ENCODE measurements around the gene TXLNG.
"Not testable (repeated sequence)": the region's sequence is repeated elsewhere in the genome, so short reads cannot be mapped to it uniquely, and the experiment has no call there.

TXLNG gene

DNA sequence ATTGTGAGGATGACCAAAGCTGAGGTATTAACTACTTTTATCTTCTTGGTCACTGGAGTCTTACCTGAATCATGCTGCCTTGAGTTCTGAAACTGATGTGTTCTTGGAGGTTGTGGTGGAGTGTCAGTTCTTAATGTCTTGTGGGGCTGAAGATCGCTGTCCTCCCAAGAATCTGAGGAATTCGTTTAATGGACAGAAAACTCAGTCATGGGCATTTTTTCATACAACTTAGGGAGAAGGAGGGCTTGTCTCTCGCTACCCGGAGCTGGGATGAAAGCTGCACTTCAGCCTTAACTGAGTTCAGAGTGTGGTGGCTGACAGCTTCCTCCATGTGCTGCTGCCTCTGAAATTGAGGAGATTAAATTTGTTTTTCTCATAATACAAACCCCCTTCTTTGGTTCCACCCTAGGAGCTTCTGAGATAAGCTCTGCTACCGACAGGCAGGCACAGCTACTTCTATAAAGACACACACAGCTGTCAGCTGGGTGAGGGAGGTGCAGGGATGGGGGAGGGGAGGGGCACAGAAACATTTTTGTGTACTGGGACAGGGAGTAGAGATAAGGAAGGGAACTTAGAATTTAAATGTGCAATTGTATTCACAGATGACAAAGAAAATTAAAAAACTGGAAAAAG lies 53.1 kb downstream of the TXLNG start:
- DNase-seq (ENCODE audit: low read depth in 2 of 2) = no peak

DNA sequence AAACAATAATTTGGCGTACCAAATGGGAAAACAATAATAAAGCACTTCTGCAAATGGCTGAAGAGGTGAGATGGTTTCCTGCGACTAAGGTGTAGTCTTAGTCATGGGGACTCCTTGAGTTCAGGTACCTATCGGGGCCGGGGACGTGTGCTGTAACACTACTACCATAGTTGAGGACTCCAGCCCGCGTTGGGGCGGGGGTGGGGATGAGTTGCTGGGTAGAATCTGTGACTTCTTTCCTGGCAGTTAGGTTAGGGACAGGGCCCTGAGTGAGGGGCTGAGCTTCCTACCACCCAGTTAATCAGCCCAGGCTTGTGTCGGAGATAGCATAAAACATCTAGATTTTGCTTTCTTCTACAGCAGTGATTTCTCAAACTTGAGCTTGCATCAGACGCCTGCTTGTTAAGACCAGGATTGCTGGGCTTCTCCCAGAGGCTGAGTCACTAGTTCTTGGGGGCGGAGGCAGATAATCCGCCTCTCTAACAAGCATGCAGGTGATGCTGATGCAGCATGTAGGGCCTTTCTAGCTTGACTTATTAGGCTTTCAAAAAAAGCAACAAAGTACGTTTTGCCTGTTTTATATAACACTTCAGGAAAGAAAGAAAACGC lies 53.7 kb downstream of the TXLNG start:
- no peak for DNase-seq (ENCODE audit: low read depth in 2 of 2)

DNA sequence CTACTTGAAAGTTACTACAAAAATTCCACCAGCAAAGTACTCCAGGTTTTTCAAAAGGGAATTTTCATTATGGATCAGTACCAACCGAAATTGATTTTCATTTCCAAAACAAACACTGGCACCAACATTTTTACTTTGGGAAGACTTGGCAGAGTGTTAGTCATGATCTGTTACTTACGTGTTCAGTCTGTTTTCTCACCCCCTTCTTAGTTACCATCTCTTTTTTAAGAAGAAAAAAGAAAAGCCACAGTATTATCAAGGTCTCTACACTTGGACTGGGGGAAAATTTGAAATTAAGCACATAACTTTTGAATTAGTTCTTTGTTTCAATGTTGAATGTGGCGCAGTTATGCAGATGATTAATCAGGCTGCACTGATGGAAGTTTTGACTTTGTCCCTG lies 56.4 kb downstream of the TXLNG start:
- no peak for DNase-seq (ENCODE audit: low read depth in 2 of 2)

DNA sequence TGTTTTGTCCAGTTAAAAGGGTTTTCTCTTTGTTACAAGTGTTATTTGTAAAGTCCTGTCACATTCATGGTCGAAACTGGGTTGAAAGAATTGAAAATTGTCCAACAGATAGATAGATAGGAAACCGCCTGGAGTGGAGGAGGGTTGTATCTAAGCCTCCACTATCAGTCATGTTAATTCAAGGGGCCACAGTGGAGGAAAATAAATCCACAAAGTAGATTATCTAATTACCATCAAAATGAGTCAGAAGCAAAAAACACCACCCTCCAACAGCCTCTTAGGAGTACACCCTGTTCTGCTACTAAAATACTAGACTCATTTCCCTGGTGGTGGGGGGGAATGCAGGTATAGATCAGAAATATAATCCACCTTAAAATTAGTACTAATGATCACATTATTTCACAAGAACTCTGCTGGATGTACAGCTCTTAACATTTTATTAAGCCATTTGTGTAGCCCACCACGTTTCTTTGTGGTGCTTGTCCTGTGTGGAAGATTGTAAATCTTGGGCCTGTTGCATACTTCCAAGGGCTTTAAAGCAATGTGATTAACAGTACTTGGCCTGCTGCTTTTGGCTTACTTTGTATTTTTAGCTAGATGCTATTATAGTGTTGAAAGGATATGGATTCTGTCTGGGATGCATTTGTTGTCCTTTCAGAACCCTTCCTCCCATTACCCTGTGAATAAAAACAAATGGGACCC lies 57.1 kb downstream of the TXLNG start:
- no peak for DNase-seq (ENCODE audit: low read depth in 2 of 2)

DNA sequence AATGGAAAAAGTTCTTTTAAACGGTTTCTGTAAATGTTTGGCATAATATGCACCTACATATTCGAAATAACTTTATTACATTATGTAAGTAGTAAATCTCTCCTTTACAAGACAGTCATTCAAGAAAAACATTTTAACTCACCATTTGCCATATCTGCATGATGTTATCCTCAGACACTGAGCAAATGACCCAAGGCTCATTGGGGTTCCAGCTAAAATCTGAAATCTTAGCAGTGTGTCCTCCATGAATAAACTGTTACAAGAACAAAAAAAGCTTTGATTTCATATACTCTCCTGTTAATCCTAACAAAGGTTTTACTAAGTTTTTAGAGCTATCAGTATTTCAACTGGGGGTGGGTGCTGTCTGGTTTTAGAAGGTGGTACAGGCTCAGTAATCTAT lies 59.4 kb downstream of the TXLNG start:
- DNase-seq (ENCODE audit: low read depth in 2 of 2) = no peak

DNA sequence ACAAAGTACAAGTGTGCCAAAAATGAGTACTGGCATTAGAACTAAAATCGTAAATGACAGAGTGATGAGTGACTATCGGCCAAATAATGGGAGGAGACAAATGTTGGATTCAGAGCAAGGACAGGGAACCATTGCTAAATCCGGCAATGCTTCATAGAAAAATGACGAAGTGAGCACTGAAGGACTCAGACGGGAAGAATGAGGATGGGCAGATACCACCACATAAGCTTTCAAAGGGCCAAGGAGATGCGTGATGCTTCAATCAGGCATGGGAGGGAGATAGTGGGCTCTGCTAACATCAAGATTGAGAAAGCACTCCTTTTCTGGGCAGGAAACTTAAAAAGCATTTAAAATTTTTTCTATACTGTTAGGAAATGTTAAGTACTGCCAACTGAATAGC lies 62.3 kb downstream of the TXLNG start:
- no peak for DNase-seq (ENCODE audit: low read depth in 2 of 2)

DNA sequence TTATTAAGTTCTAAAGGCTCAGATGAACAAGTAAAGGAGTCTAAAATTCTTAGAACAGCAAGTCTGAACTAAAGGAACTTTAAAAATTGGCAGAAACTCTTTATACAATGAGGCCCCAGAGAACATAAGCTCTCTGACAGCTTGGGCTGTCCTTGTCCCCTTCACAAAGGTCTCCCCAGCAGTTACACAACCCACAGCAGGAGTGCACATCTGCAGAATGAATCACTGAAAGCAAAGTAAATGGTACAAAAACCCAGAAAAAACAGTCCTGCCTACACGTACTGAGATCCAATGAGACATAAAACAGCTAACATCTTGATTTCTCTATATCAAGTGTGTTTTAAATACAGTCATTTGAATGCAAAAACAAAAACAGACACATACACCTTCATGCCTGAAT lies 65.2 kb downstream of the TXLNG start:
- DNase-seq (ENCODE audit: low read depth in 2 of 2) = no peak

DNA sequence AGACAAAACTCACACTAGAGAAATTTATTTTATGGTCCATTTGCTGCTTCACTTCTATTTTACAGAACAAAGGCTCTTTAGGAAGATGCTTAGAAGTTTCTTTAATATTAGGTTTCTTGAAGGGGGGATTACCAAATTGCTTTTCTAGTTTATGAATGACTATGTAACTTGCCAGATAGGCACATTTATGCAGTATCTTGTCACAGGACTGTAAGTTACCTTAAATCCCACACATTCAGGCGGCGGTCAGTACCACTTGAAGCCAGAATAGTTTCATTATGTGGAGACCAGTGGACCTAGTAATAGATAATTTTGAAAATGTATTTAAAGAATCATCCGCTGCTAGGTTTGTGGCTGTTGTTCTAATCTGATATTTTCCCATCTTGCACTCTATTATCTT lies 65.6 kb downstream of the TXLNG start:
- DNase-seq (ENCODE audit: low read depth in 2 of 2) = no peak

DNA sequence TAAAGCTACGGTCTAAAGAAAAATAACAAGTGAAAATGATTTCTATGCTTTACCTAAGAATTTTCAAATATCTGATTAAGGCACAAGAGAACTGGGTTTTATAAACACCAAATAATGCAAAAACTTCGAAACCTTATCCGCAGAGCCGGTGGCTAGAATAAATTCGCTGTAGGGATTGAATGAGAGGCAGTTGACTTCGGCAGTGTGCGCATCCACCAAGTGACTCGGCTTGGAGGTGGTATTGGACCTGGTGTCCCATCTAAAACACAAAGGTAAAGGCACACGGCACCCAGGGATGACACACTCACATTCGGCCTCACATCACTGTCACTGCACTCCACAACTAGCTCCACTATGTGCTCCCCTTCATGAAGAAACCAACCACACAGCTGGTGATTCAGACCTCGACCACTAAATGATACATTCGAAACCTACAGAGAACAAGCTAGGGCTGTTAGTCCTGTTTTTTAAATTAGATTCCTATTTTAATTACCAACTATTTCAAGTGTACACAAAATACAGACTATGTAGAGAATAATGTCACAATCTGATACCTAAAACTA lies 66.4 kb downstream of the TXLNG start:
- DNase-seq (ENCODE audit: low read depth in 2 of 2) = no peak

DNA sequence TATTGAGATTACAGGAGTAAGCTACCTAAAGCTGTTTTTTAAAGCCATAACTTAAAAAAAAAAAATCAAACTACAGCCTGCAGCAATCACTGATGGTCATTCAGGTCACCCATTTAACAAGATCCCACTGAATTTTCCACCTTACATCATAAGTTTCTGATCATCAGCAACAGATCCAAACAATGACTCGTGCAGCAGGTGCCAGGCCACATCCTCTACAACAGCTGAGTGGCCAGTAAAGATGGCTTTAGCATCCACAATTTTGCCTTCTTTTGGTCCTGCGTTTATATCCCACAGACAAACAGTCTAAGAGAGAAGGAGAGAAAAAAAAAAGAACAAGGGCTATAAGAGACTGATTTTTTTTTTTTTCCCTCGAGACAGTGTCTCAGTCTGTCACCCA lies 67.3 kb downstream of the TXLNG start:
- no peak for DNase-seq (ENCODE audit: low read depth in 2 of 2)

DNA sequence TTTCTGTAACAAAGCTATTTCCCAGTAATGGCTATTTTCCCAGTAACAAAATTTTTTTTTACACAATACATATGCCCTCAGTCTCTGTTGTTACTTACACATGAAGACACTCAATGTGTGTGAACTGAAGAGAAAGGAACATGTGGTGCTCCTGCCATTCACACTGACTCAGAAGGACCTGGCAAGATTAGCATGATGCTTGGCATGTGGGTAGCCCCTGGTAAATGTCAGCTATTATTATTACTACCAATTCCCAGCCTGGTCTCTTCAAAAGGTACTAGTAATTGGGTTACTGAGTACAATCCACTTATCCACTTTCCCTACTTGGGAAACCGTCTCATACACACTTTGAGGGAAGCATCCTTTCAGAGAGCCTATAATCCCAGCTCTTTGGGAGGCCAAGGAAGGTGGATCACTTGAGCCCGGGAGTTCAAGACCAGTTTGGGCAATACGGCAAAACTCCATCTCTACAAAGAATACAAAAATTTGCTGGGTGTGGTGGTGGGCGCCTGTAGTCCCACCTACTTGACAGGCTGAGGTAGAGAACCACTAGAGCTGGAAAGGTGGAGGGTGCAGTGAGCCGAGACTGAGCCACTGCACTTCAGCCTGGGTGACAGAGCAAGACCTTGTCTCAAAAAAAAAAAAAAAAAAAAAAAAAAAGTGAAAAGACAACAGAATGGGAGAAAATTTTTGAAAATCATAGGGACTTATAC lies 69.3 kb downstream of the TXLNG start:
- no peak for DNase-seq (ENCODE audit: low read depth in 2 of 2)

DNA sequence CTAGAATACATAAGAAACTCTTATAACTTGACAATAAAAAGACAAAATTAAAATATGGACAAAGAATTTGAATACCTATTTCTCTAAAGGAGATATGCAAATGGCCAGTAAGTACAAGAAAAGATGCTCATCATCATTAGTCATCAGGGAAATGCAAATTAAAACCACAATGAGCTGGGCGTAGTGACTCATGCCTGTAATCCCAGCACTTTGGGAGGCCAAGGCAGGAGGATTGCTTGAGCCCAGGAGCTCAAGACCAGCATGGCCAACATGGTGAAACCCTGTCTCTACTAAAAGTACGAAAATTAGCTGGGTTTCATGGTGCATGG lies 69.8 kb downstream of the TXLNG start:
- not testable (repeated sequence) for DNase-seq (ENCODE audit: low read depth in 2 of 2)

DNA sequence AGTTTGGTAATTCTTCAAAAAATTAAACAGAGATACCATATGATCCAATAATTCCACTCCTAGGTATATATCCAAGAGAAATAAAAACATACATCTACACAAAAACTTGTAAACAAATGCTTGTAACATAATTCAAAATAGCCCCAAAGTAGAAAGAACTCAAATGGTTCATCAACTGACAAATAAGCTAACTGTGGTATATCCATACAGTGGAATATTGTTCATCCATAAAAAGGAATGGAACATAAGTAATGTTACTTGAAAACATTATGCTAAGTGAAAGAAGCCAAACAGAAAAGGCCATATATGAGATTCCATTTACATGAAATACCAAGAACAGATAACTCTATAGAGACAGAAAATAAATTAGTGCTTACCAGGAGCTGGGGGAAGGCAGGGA lies 70.5 kb downstream of the TXLNG start:
- no peak for DNase-seq (ENCODE audit: low read depth in 2 of 2)

DNA sequence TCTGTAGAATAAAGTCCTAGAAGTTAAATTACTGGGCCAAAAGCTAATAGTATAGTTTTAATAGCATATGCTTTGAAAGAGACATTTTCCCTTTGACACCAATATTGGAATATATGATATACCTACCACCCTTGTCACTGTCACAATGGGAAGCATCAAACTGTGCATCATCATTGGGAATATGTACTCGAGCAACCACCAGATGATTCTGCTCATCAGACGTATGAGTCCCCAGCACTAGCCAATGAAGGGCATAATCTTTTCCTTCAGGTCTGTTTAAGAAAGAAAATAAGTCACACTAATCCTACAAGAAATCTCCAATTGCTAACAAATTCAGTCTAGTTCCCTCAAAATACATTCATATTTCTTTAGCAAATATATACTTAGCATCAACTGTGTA lies 76.6 kb downstream of the TXLNG start:
- DNase-seq (ENCODE audit: low read depth in 2 of 2) = no peak

DNA sequence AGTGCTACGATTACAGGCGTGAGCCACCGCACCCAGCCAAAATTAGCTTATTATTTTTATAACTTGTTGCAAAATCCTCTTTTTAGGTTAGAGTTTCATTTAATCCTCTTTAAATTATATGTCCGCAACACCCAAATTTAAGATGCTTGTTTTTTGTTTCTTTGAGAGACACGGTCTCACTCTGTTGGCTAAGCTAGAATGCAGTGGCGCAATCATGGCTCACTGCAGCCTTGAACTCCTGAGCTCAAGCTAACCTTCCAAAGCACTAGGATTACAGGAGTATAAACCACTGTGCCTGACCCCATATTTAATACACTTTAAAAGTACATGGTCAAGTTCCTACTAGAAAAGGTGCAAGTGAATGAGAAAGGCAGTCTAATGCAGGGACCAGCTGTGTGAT lies 81.7 kb downstream of the TXLNG start:
- DNase-seq (ENCODE audit: low read depth in 2 of 2) = no peak

DNA sequence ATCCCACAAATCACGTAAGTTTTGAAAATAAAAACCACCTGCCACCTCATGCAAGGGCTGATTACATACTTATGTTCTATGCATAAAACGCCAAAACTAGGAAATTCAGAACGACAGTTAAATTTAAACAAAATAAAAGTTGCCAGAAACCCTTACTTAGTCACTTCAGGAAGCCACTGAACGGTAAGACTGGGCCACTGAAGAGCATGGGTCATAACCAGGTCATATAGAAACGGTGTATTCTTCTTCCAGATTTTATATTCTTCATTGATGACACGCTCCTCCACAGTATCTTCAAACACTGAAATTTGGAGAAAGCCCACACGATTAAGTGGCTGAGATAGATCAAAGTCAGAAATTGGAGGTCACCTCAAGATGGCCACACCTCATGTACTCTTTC lies 82.7 kb downstream of the TXLNG start:
- DNase-seq (ENCODE audit: low read depth in 2 of 2) = no peak

DNA sequence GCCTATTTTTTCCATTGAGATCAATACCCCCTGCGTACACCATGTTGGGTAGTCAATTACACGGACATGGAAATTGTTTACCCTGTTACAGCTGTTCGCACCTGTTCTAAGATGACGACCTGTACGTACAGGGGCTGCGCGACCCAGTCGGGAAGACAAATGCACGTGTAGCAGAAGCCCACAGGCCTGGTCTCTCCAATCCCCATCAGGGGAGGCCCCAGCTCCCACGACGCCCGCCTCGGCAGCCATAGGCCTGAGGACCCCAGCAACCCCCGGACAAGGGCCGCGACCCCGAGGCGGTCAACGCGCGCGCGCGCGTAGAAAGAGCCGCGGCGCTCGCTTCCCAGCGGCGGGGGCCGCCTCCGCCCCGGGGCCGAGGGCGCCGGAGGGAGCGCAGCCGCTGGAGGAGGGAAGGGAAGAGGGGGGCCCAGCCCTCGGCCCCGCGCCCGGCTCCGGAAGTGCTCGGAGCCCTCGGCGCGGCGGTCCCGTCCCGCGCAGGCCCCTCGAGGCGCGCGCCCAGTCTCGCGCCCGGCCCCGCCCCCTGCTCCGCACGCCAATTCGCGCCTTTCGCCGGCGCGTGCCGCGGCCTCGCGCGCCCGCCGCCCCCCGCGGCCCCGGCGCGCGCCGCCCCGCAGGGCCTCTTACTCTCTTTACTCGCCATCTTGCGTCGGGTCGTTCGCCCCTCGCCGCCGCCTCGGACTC lies 83.3 kb downstream of the TXLNG start:
- DNase-seq (ENCODE audit: low read depth in 2 of 2) = no peak

DNA sequence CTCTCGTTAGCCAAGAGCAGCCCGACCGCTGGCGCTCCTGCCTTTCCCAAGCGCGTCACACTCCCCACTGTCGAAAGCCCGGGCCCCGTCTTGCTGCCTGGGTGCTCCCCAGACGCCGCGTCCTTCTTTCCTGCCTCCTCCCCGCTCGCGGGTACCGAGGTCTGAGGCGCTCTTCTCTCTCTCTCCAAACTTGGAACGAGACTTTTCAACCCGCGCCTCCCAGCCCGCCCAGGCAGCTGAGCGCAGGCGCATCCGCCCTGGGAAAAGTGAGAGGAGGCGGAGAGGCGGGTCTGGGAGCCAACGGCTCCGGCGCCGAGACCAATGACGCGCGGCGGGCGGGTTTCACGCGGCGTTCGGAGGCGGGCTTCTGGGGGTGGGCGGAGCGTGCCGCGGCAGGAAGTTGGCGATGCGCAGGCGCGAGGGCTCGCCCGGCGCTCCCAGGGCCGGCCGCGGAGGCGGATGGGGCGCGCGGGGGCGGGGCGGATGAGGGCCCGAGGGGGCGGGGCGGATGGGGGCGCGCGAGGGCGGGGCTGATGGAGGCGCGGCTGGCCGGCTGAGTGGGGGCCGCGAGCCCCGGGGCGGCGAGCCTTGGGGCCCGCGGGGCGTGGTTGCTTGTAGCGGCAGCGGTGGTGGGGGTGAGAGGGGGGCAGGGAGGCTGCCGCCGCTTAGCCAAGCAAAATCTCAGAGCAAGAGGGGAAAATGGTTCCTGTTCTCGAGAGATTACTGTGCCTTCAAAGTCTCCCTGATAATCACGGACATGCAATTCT lies 84.0 kb downstream of the TXLNG start, which contains the start of gene RBBP7:
RBBP7 (minus strand) TSS at position 268 of the 767 bp plus-strand sequence. CDS start 309 bp downstream, outside the sequence.
- peak; percentile 80 for DNase-seq (ENCODE audit: low read depth in 2 of 2)

DNA sequence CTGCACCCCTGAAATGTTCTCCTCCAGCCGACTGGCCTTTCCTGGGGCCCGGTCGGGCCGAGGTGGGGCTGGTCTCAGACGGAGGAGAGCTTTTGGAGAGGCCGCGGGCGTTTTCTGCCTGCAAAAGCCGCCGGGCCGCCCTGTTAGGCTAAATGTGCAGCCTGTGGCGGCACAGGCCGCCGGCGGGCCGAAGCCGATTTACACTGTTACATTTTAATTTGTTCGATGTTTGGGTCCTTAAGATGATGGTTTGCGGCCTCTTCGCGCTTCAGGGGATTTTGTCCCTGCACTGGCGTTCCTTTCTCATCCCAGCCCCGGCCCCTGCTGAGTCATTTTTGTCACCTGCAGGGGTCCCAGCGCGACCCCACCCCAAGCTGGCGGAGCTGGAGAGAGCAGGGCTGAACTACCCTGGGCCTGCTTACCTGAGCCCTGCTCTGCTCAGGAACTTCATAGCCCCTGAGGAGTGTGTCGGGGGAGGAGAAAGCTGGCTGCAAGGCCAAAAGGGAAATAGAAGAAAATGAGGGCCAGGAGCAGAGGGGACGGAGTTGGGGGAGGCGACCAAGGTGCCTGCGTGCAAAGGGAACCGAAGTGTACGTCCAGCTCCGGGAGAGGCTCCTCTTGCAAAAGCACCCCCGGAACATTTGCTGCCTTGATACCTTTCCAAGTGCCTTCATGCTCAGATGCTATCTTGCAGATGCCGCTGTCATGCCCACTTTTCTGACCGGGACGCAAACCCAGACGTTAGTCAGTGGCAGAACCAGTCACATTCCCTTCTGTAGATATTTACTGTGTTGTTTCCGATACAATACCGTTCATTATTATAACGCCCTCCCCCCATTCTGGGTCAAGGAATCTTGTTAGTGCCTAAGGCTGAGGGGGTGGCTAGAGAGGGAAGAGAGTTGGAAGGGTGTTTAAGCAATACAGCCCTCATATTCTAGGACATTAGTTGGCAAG lies 84.9 kb downstream of the TXLNG start:
- no peak for DNase-seq (ENCODE audit: low read depth in 2 of 2)

DNA sequence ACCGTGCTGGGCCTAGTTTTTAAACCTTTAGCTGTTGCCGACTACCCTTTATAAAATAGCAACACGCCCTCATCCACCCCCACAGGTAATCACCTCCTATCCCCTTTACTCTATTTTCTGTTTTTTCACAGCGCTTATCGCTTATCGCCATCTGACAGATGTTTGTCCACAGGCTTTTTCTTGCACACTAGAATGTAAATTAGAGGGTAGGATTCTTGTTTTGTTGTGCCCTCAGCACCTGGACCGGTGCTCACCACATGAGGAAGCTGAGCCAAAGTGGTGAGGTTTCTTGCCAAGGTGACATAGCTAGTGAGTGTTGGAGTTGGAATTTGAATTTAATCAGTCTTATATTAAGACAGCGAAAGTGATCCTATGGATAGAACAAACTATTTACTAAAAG lies 86.8 kb downstream of the TXLNG start:
- no peak for DNase-seq (ENCODE audit: low read depth in 2 of 2)
